ENCODE results near the gene PHOSPHO1.
"Not testable (repeated sequence)": the region's sequence is repeated elsewhere in the genome, so short reads cannot be mapped to it uniquely, and the experiment has no call there.

PHOSPHO1 gene

GRCh38 chr17:49230636-49231562 lies at the start of gene PHOSPHO1:
PHOSPHO1 (minus strand) TSS chr17:49230787; CDS start chr17:49226691, 4,096 bp downstream.
- peak; percentile 74 for DNase-seq (ENCODE audit: low spot score)

DNA sequence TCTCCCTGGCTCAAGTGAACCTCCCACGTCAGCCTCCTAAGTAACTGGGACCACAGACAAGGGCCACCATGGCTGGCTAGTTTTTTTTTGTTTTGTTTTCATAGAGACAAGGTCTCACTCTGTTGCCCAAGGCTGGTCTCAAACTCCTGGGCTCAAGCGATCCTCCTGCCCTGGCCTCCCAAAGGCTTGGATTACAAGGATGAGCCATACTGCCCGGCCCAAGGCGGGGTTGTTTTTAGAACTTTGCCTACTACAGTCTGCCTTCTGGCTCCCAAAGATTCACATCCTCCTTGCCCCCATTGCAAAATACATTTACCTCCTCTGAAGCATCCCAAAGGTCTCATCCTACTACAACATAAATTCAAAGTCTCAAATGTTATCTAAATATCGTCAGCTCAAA lies 49.5 kb upstream of the PHOSPHO1 start:
- DNase-seq (ENCODE audit: low spot score), result no peak

- not testable (repeated sequence) for DNase-seq (ENCODE audit: low spot score)
These were observed 48.9 kb upstream of the PHOSPHO1 start for GRCh38 chr17:49279263-49280015.

- DNase-seq (ENCODE audit: low spot score), result no peak
These were observed 47.5 kb upstream of the PHOSPHO1 start for GRCh38 chr17:49278076-49278475.

- DNase-seq (ENCODE audit: low spot score), result no peak
These were observed 47.1 kb upstream of the PHOSPHO1 start for GRCh38 chr17:49277638-49278037.

- DNase-seq (ENCODE audit: low spot score), result not testable (repeated sequence)
These were observed 45.4 kb upstream of the PHOSPHO1 start for GRCh38 chr17:49275981-49276380.

DNA sequence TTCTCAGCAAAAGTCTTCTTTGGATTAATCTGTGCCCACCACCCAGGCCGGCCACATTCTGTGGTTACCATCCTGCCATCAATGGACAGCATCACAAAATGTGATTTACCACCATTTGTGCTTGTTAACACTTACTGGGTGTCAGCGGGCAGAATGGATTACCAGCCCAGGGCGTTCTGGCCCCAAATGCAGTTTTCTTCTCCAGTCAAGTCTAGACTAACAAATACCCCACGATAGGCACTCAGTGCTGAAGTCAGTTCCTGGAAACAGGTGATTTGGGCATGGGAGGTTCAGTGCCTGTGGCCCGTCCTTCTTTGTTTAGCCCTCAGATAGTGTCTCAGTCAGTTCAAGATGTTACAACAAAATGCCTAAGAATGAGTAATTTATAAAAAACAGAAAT lies 38.8 kb upstream of the PHOSPHO1 start:
- no peak for DNase-seq (ENCODE audit: low spot score)

- no peak for DNase-seq (ENCODE audit: low spot score)
These were observed 37.3 kb upstream of the PHOSPHO1 start for GRCh38 chr17:49267912-49268311.

- no peak for DNase-seq (ENCODE audit: low spot score)
These were observed 35.6 kb upstream of the PHOSPHO1 start for GRCh38 chr17:49266233-49266632.

DNA sequence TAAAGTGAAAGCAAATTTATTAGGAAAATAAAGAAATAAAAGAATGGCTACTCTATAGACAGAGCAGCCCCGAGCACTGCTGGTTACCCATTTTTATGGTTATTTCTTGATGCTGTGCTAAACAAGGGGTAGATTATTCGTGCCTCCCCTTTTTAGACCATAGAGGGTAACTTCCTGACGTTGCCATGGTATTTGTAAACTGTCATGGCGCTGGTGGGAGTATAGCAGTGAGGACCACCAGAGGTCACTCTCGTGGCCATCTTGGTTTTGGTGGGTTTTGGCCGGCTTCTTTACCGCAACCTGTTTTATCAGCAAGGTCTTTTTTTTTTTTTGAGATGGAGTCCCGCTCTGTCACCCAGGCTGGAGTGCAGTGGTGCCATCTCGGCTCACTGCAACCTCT lies 31.0 kb upstream of the PHOSPHO1 start:
- not testable (repeated sequence) for DNase-seq (ENCODE audit: low spot score)

GRCh38 chr17:49260817-49261291 lies 30.3 kb upstream of the PHOSPHO1 start:
- DNase-seq (ENCODE audit: low spot score), result no peak

- no peak for DNase-seq (ENCODE audit: low spot score)
These were observed 29.6 kb upstream of the PHOSPHO1 start for GRCh38 chr17:49260011-49260816.

DNA sequence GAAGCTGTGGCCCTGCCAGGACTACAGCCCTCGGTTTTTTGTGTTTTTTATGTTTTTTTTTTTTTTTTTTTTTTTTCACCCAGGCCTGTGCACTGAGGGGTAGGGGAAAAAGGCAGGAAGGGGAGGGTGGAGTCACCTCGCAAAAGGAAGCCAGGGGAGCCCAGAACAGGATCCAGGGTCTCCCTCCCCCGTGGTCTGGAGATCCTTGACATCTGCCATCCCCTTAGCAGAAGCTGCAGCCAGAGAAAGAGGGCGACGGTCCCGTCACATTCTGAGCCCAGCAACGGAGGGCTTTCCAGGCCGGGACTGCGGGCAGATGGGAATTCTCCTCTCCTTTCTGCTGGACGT lies 29.1 kb upstream of the PHOSPHO1 start:
- DNase-seq (ENCODE audit: low spot score), result no peak

DNA sequence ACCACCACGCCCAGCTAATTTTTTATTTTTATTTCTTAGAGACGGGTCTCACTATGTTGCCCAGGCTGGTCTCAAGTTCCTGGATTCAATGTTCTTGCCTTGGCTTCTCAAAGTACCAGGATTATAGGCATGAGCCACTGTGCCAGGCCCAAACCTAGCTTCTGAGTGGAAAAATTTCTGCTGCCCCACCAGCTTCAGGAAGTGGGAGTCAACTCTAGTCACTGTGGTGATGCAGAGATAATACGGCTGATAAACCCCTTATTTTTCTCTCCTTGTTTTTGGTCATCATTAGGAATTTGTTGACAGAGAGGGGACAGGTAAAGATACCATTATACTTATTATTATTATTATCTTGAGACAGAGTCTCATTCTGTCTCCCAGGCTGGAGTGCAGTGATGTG lies 27.8 kb upstream of the PHOSPHO1 start:
- no peak for DNase-seq (ENCODE audit: low spot score)

DNA sequence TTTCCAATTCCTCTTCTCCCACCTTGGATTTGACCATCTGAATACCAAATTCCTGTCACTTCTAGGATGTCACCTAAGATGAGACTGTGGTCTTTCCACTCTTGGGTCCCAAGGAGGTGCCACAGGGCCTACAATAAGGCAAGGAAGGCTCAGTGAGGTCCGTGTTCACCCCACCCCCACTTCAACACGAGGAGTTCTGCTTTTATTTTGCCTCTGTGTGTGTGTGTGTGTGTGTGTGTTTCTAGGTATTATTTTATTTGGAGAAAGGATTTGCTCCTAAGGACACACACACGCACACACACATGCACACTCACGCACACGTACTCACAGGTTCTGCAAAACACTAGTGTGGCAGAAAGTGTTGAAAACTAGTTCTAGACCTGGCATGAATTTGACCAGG lies 24.5 kb upstream of the PHOSPHO1 start:
- no peak for DNase-seq (ENCODE audit: low spot score)

- DNase-seq (ENCODE audit: low spot score), result no peak
These were observed 23.5 kb upstream of the PHOSPHO1 start for GRCh38 chr17:49254066-49254465.

GRCh38 chr17:49252148-49252695 lies 21.6 kb upstream of the PHOSPHO1 start:
- DNase-seq (ENCODE audit: low spot score), result no peak

DNA sequence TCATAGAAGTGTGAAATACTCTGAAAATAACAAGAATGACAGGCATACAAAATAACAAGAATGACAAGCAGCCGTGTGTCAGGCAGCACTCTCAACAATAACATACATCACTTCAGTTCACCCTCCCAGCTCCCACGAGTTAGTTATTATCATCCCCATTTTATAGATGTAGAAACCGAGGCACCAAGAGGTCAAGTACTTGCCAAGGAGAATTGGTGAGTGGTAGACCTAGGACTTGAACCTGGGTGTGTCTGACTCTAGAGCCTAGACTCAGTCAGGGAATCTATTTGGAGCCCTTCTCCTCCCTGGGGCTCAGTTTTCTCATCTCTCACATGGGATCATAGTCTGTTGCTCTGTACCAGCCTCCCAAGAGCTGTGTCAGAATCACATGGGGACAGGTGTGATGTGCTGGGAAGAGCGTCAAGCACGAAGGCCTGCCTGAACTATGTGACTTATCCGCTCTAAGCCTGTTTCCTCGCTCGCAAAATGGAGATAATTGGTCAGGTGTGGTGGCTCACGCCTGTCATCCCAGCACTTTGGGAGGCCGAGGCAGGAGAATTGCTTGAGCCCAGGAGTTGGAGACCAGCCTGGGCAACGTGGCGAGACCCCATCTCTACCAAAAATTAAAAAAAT lies 19.4 kb upstream of the PHOSPHO1 start:
- DNase-seq (ENCODE audit: low spot score), result no peak

- no peak for DNase-seq (ENCODE audit: low spot score)
These were observed 18.8 kb upstream of the PHOSPHO1 start for GRCh38 chr17:49249292-49249794.

DNA sequence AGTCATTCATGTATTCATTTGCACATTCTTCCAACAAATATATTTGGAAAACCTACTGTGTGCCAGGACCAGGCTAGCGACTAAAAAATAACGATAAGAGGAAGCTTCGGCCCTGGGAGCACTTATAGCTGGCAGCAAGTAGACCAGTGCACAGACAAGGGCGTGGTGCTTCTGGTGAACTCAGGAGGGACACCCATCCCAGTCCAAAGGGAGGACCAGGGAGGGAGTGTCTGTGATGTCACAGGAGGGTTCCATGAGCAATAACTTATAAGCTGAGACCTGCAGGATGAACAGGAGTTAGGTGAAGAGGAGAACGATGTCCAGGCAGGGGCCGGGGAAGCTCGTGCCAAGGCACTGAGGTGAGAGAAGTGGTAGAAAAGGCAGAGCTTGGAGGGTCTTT lies 17.4 kb upstream of the PHOSPHO1 start:
- DNase-seq (ENCODE audit: low spot score), result no peak

GRCh38 chr17:49244839-49245238 lies 14.3 kb upstream of the PHOSPHO1 start:
- no peak for DNase-seq (ENCODE audit: low spot score)
